Measurements from ENCODE around the gene PER1. TPM values are rescaled to one million over a fixed set of nuclear protein-coding genes. Genes with fewer than 3 reads are reported as not detected.

The PER1 gene
- total RNA-seq, 1 donor from 2014 or later = 13.1 TPM

DNA sequence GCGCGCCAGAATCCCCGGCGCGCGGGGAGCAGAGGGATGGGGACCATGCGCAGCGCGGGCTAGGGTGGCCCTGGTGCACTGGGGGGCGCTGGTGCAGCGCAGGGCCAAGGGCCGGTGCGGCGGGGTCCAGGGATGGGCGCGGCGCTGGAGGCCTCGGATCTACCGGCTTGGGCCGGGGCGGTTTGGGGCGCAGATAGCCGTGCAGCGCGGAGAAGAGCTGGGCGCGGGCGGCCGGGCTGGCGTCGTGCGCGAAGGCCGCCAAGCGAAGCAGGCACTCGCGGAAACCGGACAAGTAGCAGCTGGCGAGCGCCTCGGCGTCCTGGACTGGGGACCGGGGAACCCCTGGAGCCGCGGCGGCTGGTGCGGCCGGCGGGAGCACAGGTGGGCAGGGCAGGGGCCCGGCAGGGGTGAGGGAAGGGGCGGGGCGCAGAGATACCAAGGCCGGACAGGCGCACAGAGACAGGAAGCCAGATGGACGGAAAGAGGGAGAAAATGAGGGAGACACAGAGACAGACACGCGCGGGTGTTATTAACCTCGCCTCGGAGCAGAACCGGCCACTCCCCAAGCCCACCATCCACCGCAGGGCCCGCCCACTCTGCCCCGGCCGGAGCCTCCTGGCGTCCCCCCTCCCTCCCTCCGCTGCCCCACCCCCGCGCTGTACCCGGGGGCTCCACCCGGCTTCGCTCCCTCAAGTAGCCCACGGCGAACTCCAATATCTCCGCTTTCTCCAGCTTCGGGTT is 30.4 kb downstream of the PER1 start:
- TF ChIP-seq, protein P1, sequence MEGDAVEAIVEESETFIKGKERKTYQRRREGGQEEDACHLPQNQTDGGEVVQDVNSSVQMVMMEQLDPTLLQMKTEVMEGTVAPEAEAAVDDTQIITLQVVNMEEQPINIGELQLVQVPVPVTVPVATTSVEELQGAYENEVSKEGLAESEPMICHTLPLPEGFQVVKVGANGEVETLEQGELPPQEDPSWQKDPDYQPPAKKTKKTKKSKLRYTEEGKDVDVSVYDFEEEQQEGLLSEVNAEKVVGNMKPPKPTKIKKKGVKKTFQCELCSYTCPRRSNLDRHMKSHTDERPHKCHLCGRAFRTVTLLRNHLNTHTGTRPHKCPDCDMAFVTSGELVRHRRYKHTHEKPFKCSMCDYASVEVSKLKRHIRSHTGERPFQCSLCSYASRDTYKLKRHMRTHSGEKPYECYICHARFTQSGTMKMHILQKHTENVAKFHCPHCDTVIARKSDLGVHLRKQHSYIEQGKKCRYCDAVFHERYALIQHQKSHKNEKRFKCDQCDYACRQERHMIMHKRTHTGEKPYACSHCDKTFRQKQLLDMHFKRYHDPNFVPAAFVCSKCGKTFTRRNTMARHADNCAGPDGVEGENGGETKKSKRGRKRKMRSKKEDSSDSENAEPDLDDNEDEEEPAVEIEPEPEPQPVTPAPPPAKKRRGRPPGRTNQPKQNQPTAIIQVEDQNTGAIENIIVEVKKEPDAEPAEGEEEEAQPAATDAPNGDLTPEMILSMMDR (conservative IDR thresholded peaks at IDR 0.05; ENCODE audit: low read depth, low read length) = peak; percentile 53
- peak overlapping the region; percentile 75 for H3K4me3 ChIP-seq (ENCODE audit: low read depth, low read length)
- DNase-seq (ENCODE audit: low read depth) = no peak

- H3K4me3 ChIP-seq (ENCODE audit: low read depth, low read length) = peak overlapping the region; percentile 75
- TF ChIP-seq, protein P1 (conservative IDR thresholded peaks at IDR 0.05; ENCODE audit: low read depth, low read length) = no peak
- DNase-seq (ENCODE audit: low read depth) = no peak
Observed at GRCh38 chr17:8121407-8121680, 30.9 kb downstream of the PER1 start.

- TF ChIP-seq, protein P1 (conservative IDR thresholded peaks at IDR 0.05; ENCODE audit: low read depth, low read length) = peak; percentile 44
- no peak for DNase-seq (ENCODE audit: low read depth)
Observed at GRCh38 chr17:8120520-8121406, 31.4 kb downstream of the PER1 start.

DNA sequence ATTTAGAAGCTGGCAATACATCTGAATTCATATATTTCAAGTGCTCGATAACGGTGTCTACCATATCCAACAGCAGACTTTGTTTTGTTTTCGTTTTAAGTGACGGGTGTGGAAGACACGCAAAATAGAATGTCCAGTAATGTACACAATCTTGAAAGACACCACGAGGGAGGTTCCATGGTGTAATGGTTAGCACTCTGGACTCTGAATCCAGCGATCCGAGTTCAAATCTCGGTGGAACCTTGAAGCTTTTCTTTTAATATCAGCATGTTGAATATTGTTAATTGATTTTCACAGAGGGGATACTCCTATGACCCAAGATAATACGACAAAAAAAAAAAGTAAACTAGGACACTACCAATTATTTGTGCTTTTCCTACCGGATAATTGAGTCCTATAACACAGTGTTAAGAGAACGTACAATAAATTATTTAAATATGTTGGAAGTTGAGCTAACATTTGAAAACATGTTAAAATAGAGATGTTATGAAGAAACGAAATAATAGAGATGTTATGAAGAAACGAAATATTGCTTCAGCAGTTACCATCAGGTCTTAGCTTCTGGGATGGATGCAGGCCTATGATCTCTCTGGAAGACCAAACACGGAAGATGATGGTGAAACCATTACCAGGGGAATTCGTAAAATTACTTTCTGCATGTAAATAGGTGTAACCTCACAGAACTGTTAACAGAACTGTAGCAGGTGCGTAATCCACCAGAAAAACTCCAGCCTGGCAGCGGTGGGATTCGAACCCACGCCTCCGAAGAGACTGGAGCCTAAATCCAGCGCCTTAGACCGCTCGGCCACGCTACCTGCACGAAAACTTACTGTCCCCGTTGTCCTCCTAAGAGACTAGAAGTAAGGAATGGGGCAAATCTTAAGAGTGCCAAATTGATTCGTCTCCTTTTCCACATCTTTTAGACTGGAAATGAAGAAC is 32.4 kb downstream of the PER1 start:
- TF ChIP-seq, protein P1 (conservative IDR thresholded peaks at IDR 0.05; ENCODE audit: low read depth, low read length) = no peak
- peak; percentile 82 for DNase-seq (ENCODE audit: low read depth)
- H3K4me3 ChIP-seq (ENCODE audit: low read depth, low read length) = peak overlapping the region; percentile 75

More at GRCh38 chr17:8120520-8121406, 31.4 kb downstream of the PER1 start:
- peak overlapping the region; percentile 75 for H3K4me3 ChIP-seq (ENCODE audit: low read depth, low read length)

DNA sequence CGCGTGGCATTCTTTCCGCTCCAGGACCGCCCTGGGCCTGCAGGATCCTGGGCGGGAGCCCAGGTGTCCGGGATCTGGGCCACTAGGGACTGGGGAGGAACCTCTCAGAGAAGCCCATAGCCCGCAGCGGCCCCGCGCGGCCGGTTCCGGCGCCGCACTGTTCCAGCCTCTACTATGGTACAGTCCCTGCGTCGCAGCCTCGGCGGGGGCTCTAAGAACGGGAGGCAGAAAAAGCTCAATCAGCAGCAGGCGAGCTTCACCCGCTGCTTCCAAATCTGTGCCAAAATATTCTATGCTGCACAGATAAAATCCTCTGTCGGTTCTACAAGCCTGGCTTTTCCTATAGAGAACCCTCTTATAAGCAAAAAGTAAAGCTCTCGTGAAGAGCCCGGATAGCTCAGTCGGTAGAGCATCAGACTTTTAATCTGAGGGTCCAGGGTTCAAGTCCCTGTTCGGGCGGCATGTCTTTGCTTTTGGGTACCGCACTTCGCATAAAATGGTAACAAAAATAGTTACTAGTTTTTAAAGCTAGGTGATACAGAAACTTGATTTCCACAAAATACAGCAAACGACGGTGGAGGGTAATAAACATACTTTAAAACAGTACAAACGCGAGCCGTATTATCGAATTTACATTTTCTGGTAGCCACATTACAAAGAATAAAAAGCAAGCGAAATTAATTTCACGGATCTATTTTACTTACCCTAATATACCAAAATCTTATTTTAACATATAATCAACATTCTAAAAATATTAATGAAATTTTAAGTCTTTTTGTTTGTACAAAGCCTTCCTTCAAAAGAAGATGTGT is 33.2 kb downstream of the PER1 start:
- DNase-seq (ENCODE audit: low read depth) = no peak
- TF ChIP-seq, protein P1 (conservative IDR thresholded peaks at IDR 0.05; ENCODE audit: low read depth, low read length) = peak; percentile 81
- H3K4me3 ChIP-seq (ENCODE audit: low read depth, low read length) = peak overlapping the region; percentile 68

Measured in epithelial cell of proximal tubule (primary cell).